NT2/D1 (cell line): ENCODE measurements around the gene NKAIN1.

ENCODE experiments used
- YY1 ChIP-seq: IDR thresholded peaks from 2 replicates; pipeline ENCODE4 v1.6.1; 2011; ENCODE audit not compliant: insufficient read length, insufficient read depth
- ZNF274 ChIP-seq: IDR thresholded peaks from 2 replicates; pipeline ENCODE4 v1.6.1; 2011; ENCODE audit warnings: mild to moderate bottlenecking, low read depth, low read length

DNA sequence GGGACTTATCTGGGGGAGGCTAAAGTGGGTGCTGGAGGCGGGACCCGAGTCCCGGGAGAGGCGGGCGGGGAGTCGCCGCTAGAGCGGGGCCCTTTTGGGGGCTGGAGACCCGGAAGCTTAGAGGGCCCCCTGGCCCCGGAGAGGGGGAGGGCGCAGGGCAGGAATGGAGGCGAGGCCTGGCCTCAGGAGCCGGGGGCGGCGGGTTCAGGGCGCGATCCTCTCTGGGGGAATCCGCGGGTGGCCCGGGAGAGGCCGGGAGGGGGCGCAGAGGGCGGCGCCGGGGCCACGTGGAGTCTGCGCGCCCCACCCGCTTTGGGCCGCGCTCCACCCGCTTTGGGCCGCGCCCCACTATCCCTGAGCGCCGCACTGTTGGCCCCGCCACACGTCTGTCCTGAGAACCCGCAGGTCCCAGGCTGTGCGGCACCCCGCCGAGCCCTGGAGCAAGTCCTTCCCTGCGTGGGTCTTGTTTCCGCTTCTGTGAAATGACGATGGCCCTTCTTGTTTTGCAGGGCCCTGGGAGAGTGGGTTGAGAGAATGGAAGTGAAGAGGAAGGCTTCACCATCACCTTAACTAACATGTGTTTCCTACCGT is 84.4 kb downstream of the NKAIN1 start:
- TF ChIP-seq ZNF274, result no peak
- TF ChIP-seq YY1, result no peak
